Keratinocyte (primary cell): ENCODE measurements around the gene SETBP1. TPM values are rescaled to one million over a fixed set of nuclear protein-coding genes. Genes with fewer than 3 reads are reported as not detected.

Experiments
- DNase-seq: peaks from one replicate; pipeline ENCODE4 v3.0.0-alpha.2; 2011; ENCODE audit warnings: low read depth, missing footprints, low spot score
- FAIRE-seq: peaks from 2 replicates; lab custom pipeline; 2011; peaks lifted over from hg19 to GRCh38; lab: Jason Lieb, UNC
- H2AFZ ChIP-seq: 2 replicates; pipeline ENCODE4 v1.6.0; 2012; ENCODE audit warnings: low read length, control low read depth, inconsistent platforms; ENCODE audit not compliant: control insufficient read depth
- H3K27ac ChIP-seq: 2 replicates; pipeline ENCODE4 v1.5.1; 2011; ENCODE audit warnings: low read length; ENCODE audit not compliant: control insufficient read depth, insufficient read depth
- H3K27me3 ChIP-seq: 3 replicates; pipeline ENCODE4 v1.6.0; 2011; ENCODE audit warnings: low read length; ENCODE audit not compliant: control insufficient read depth, insufficient read depth; ENCODE audit errors: extremely low read depth
- H3K36me3 ChIP-seq, 2 experiments: 2 replicates in 1 of 2; 3 replicates in 1 of 2; pipeline ENCODE4 v1.5.1; 2011; ENCODE audit warnings: low read length in 2 of 2, mild to moderate bottlenecking in 1 of 2; ENCODE audit not compliant: control insufficient read depth in 2 of 2, insufficient read depth in 2 of 2; ENCODE audit errors: extremely low read depth in 1 of 2
- H3K4me1 ChIP-seq: 3 replicates; pipeline ENCODE4 v1.5.1; 2011; ENCODE audit warnings: low read length; ENCODE audit not compliant: control insufficient read depth, insufficient read depth; ENCODE audit errors: extremely low read depth
- H3K4me2 ChIP-seq: 3 replicates; pipeline ENCODE4 v1.6.0; 2011; ENCODE audit warnings: low read depth, low read length; ENCODE audit not compliant: control insufficient read depth, insufficient read depth; ENCODE audit errors: extremely low read depth
- H3K4me3 ChIP-seq, 3 experiments: fragments of 200-600 bp in 1 of 3; sonication (generic) in 1 of 3; 2 replicates in 2 of 3; 3 replicates in 1 of 3; pipeline ENCODE4 v1.5.1; 2011 to 2016; ENCODE audit warnings: low read length in 3 of 3, mild to moderate bottlenecking in 3 of 3, control low read depth in 2 of 3, inconsistent platforms in 1 of 3, low read depth in 1 of 3, mixed read lengths in 1 of 3, mixed run types in 1 of 3, moderate library complexity in 1 of 3; ENCODE audit not compliant: control insufficient read depth in 2 of 3, insufficient read depth in 2 of 3; ENCODE audit errors: extremely low read depth in 1 of 3
- H3K79me2 ChIP-seq: 2 replicates; pipeline ENCODE4 v1.6.0; 2012; ENCODE audit warnings: low read length; ENCODE audit not compliant: control insufficient read depth, insufficient read depth
- H3K9ac ChIP-seq: 3 replicates; pipeline ENCODE4 v1.6.0; 2011; ENCODE audit warnings: low read length; ENCODE audit not compliant: control insufficient read depth, insufficient read depth; ENCODE audit errors: extremely low read depth
- H3K9me1 ChIP-seq: 3 replicates; pipeline ENCODE4 v1.6.0; 2011; ENCODE audit warnings: low read length; ENCODE audit not compliant: control insufficient read depth, insufficient read depth; ENCODE audit errors: extremely low read depth
- H3K9me3 ChIP-seq: 2 replicates; pipeline ENCODE4 v1.5.1; 2012; ENCODE audit warnings: low read depth, low read length; ENCODE audit not compliant: control insufficient read depth
- H4K20me1 ChIP-seq: 3 replicates; pipeline ENCODE4 v1.6.0; 2011; ENCODE audit warnings: low read length; ENCODE audit not compliant: control insufficient read depth, insufficient read depth; ENCODE audit errors: extremely low read depth
- EZH2 ChIP-seq: IDR thresholded peaks from one replicate; pipeline ENCODE4 v1.6.1; 2012; ENCODE audit warnings: inconsistent platforms, mild to moderate bottlenecking, low read length, moderate library complexity
- dilution Hi-C: fragments of 300-500 bp; cut with MboI; formaldehyde crosslinking; loops from one replicate; pipeline ENCODE4 v1.7.0; 2020; ENCODE audit warnings: low sequenced_read_pairs; ENCODE audit not compliant: extremely low pct_ligation_motif_present
- polyA plus RNA-seq, 5 experiments: library from polyadenylated mRNA; depleted of rRNA in 3 of 5; stranded (reverse) in 3 of 5; stranded (forward) in 1 of 5; unstranded in 1 of 5; fragments of >200 nt; gene quantifications; 1 replicate in 1 of 5; 2 replicates in 3 of 5; 3 replicates in 1 of 5; pipeline versions ENCODE4 v1.2.1 to v1.2.3, GENCODE V29; 2011 to 2012; ENCODE audit warnings: missing spikeins in 2 of 5, low read depth in 1 of 5, low replicate concordance in 1 of 5
- TF ChIP-seq, protein P1 (sequence below), 3 experiments: IDR thresholded peaks in 1 of 3; conservative IDR thresholded peaks in 1 of 3; optimal IDR thresholded peaks in 1 of 3; 2 replicates in 2 of 3; 3 replicates in 1 of 3; pipeline versions ENCODE3 to v1.5.1; 2011; ENCODE audit warnings: low read length in 3 of 3, mild to moderate bottlenecking in 3 of 3, moderate library complexity in 2 of 3, control low read depth in 1 of 3, inconsistent platforms in 1 of 3; ENCODE audit not compliant: insufficient read depth in 2 of 3; ENCODE audit errors: extremely low read depth in 1 of 3

SETBP1 gene
- polyA plus RNA-seq, 1 donor (not counting 4 experiments of a cell fraction or from before 2014, with no cell fraction given) = 3.3 TPM

DNA sequence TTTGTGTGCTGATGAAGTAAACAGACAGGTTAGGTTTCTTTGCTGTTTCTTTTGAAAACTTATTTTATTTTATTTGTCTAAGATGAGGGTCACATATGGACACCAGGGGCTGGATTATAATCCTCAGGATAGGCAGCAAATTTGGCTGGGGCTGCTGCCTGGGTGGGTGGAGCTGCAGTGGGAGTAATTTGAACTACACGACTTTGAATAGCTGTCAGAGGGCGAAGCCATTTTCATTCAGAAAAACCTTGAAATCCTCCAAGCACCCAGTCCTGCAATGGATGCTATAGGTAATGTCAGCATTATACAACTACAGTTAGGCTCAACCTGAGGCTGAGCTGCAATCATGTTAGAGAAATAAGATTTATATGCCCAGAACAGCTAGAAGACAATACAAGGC, 16.6 kb downstream of the SETBP1 start:
- no peak for TF ChIP-seq EZH2
- TF ChIP-seq, protein P1, sequence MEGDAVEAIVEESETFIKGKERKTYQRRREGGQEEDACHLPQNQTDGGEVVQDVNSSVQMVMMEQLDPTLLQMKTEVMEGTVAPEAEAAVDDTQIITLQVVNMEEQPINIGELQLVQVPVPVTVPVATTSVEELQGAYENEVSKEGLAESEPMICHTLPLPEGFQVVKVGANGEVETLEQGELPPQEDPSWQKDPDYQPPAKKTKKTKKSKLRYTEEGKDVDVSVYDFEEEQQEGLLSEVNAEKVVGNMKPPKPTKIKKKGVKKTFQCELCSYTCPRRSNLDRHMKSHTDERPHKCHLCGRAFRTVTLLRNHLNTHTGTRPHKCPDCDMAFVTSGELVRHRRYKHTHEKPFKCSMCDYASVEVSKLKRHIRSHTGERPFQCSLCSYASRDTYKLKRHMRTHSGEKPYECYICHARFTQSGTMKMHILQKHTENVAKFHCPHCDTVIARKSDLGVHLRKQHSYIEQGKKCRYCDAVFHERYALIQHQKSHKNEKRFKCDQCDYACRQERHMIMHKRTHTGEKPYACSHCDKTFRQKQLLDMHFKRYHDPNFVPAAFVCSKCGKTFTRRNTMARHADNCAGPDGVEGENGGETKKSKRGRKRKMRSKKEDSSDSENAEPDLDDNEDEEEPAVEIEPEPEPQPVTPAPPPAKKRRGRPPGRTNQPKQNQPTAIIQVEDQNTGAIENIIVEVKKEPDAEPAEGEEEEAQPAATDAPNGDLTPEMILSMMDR (optimal IDR thresholded peaks at IDR 0.05 in 1 of 3, IDR thresholded peaks at IDR 0.05 in 1 of 3, conservative IDR thresholded peaks at IDR 0.05 in 1 of 3; ENCODE audit: extremely low read depth in 1 of 3, insufficient read depth in 2 of 3, low read length in 3 of 3) = no peak
- no peaks in the 10 kb centered on the region for H3K9me1 ChIP-seq
- H2AFZ ChIP-seq = no peak overlapping the region
- H3K79me2 ChIP-seq = no peaks in the 10 kb centered on the region
- H3K36me3 ChIP-seq = peaks cover 0 to 3% of the 10 kb centered on the region in 2 experiments
- H3K4me3 ChIP-seq = peak overlapping the region in 1 of 3 experiments; percentile 17
- peaks cover 40% of the 10 kb centered on the region for H3K4me1 ChIP-seq
- dilution Hi-C loops = no loop called here
- no peak overlapping the region for H3K9ac ChIP-seq
- no peaks in the 10 kb centered on the region for H3K27me3 ChIP-seq
- peak overlapping the region; percentile 13 for H3K27ac ChIP-seq
- no peaks in the 10 kb centered on the region for H3K9me3 ChIP-seq
- peak overlapping the region; percentile 42 for H3K4me2 ChIP-seq
- DNase-seq (no peak), FAIRE-seq (peak; percentile 53)
- H4K20me1 ChIP-seq = no peaks in the 10 kb centered on the region

DNA sequence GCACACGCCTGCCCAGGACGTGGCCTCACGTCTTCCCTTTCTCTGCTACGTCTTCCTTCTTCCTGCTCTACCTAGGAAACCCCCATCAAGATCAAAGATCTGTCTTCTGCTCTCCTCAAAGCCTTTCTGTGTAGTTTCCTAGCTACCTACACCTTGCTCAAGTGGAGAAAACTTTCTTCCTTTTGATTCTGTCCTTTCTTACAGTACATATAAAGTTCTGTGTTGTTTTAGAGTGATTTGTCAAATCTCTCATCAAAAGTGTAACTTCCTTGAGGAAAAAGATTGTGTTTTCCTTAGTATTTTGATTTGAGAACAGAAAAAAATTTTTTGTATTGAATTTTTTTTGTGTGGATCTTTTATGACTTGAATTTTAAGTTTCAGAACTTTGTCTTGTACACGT, 17.8 kb downstream of the SETBP1 start:
- H3K4me1 ChIP-seq = peaks cover 29% of the 10 kb centered on the region
- no peaks in the 10 kb centered on the region for H3K9me3 ChIP-seq
- no peak overlapping the region for H3K4me3 ChIP-seq
- no peaks in the 10 kb centered on the region for H3K9me1 ChIP-seq
- dilution Hi-C loops = no loop called here
- H2AFZ ChIP-seq = no peak overlapping the region
- no peaks in the 10 kb centered on the region for H3K27me3 ChIP-seq
- no peak overlapping the region for H3K9ac ChIP-seq
- H3K27ac ChIP-seq = no peak overlapping the region
- no peaks in the 10 kb centered on the region for H4K20me1 ChIP-seq
- no peaks in the 10 kb centered on the region for H3K79me2 ChIP-seq
- TF ChIP-seq EZH2 = no peak
- TF ChIP-seq, protein P1 (optimal IDR thresholded peaks at IDR 0.05 in 1 of 3, IDR thresholded peaks at IDR 0.05 in 1 of 3, conservative IDR thresholded peaks at IDR 0.05 in 1 of 3; ENCODE audit: extremely low read depth in 1 of 3, insufficient read depth in 2 of 3, low read length in 3 of 3) = no peak
- peaks cover under 1 to 3% of the 10 kb centered on the region in 2 experiments for H3K36me3 ChIP-seq
- H3K4me2 ChIP-seq = no peak overlapping the region
- FAIRE-seq = peak; percentile 17
- DNase-seq = no peak
